GM12891 (cell line): ENCODE measurements around the gene RHBDL2. TPM values are rescaled to one million over a fixed set of nuclear protein-coding genes. Genes with fewer than 3 reads are reported as not detected.
"Not testable (repeated sequence)": the region's sequence is repeated elsewhere in the genome, so short reads cannot be mapped to it uniquely, and the experiment has no call there.

ENCODE experiments used
- DNase-seq: peaks from one replicate; pipeline ENCODE4 v3.0.0; 2011; ENCODE audit warnings: low spot score; ENCODE audit not compliant: insufficient read length
- FAIRE-seq: peaks from 2 replicates; lab custom pipeline; 2011; peaks lifted over from hg19 to GRCh38; lab: Jason Lieb, UNC
- PAX5 ChIP-seq: IDR thresholded peaks from 2 replicates; pipeline ENCODE4 v1.6.1; 2011; ENCODE audit warnings: low read length, moderate library complexity, mild to moderate bottlenecking; ENCODE audit not compliant: insufficient read depth, severe bottlenecking
- POLR2A ChIP-seq: IDR thresholded peaks from 2 replicates; pipeline ENCODE4 v1.6.1; 2011; ENCODE audit warnings: low read depth, low read length, control low read depth
- POLR2AphosphoS5 ChIP-seq: IDR thresholded peaks from 2 replicates; pipeline ENCODE4 v1.6.1; 2011; ENCODE audit warnings: low read depth, low read length, control low read depth
- POU2F2 ChIP-seq: IDR thresholded peaks from 2 replicates; pipeline ENCODE4 v1.6.1; 2011; ENCODE audit warnings: low read depth, mild to moderate bottlenecking, control low read depth, low read length, moderate library complexity
- SPI1 ChIP-seq: IDR thresholded peaks from 2 replicates; pipeline ENCODE4 v1.6.1; 2011; ENCODE audit warnings: low read depth, low read length, control low read depth
- TAF1 ChIP-seq: IDR thresholded peaks from 2 replicates; pipeline ENCODE4 v1.6.1; 2011; ENCODE audit warnings: low read depth, low read length, control low read depth
- polyA plus RNA-seq: library from polyadenylated mRNA; unstranded; fragments of >200 nt; gene quantifications from one replicate; pipeline ENCODE4 v1.2.1, GENCODE V29; 2012; ENCODE audit warnings: low read depth, missing spikeins, inconsistent platforms; ENCODE audit not compliant: missing spikeins

The RHBDL2 gene
- polyA plus RNA-seq: not detected

GRCh38 chr1:38941527-38942019 is at the start of gene RHBDL2:
Gene RHBDL2 (minus strand): TSS chr1:38941830. CDS start chr1:38919212, 22,618 bp downstream.
- FAIRE-seq: no peak
- DNase-seq: no peak
- TF ChIP-seq SPI1 (no peak), TAF1 (no peak), POLR2A (no peak), POLR2AphosphoS5 (no peak), PAX5 (no peak), POU2F2 (no peak)

GRCh38 chr1:38990738-38991637 is 49.4 kb upstream of the RHBDL2 start, which contains the start of gene AKIRIN1:
Gene AKIRIN1 (plus strand): TSS chr1:38991276. CDS start chr1:38991381, 105 bp downstream.
- peak; percentile 91 for TF ChIP-seq TAF1
- no peak for TF ChIP-seq SPI1
- peak; percentile 81 for TF ChIP-seq POU2F2
- peak; percentile 94 for TF ChIP-seq POLR2AphosphoS5
- TF ChIP-seq POLR2A: peak; percentile 95
- TF ChIP-seq PAX5: no peak
- peak; percentile 96 for FAIRE-seq
- DNase-seq: peak; percentile 96

- FAIRE-seq (no peak), DNase-seq (no peak)
- TF ChIP-seq SPI1: no peak
These were observed 48.7 kb upstream of the RHBDL2 start for GRCh38 chr1:38990386-38990737.

GRCh38 chr1:38989979-38990378 is 48.3 kb upstream of the RHBDL2 start:
- FAIRE-seq: no peak
- DNase-seq: no peak
- TF ChIP-seq TAF1 (no peak), POLR2A (no peak), SPI1 (no peak), POLR2AphosphoS5 (no peak), POU2F2 (no peak)

- DNase-seq, FAIRE-seq: not testable (repeated sequence)
These were observed 37.8 kb upstream of the RHBDL2 start for GRCh38 chr1:38979380-38979779.

GRCh38 chr1:38978245-38978542 is 36.6 kb upstream of the RHBDL2 start:
- DNase-seq, FAIRE-seq: not testable (repeated sequence)

- DNase-seq, FAIRE-seq: not testable (repeated sequence)
These were observed 36.0 kb upstream of the RHBDL2 start for GRCh38 chr1:38977399-38978244.

GRCh38 chr1:38973659-38974437 is 32.2 kb upstream of the RHBDL2 start:
- no peak for FAIRE-seq
- TF ChIP-seq POLR2AphosphoS5: no peak
- TF ChIP-seq PAX5: no peak
- TF ChIP-seq TAF1: no peak
- TF ChIP-seq POU2F2: no peak
- TF ChIP-seq SPI1: no peak
- no peak for TF ChIP-seq POLR2A

GRCh38 chr1:38973145-38973544 is 31.5 kb upstream of the RHBDL2 start:
- not testable (repeated sequence) for DNase-seq, FAIRE-seq

More at GRCh38 chr1:38973659-38974437, 32.2 kb upstream of the RHBDL2 start:
- no peak for DNase-seq

- FAIRE-seq: no peak
- no peak for TF ChIP-seq POU2F2
- no peak for TF ChIP-seq POLR2AphosphoS5
- no peak for DNase-seq
These were observed 22.5 kb upstream of the RHBDL2 start for GRCh38 chr1:38964140-38964548.
